NCI-H2196 treated with DMSO at 0.1 percent for 48 hours (cell line): ENCODE data around the gene THBS1.

Source experiments
- DNase-seq: peaks from one replicate; lab custom pipeline; 2025; ENCODE audit not compliant: unreplicated experiment; lab: John Stamatoyannopoulos, UW

Gene THBS1

GRCh38 chr15:39602143-39602542 lies 21.3 kb downstream of the THBS1 start:
- no peak for DNase-seq

GRCh38 chr15:39605146-39605545 lies 24.3 kb downstream of the THBS1 start:
- no peak for DNase-seq

- DNase-seq: no peak
These were observed 27.6 kb downstream of the THBS1 start for GRCh38 chr15:39608185-39609139.

GRCh38 chr15:39609166-39609916 lies 28.5 kb downstream of the THBS1 start:
- DNase-seq: no peak

- no peak for DNase-seq
These were observed 29.8 kb downstream of the THBS1 start for GRCh38 chr15:39610665-39611064.

GRCh38 chr15:39613271-39613670 lies 32.4 kb downstream of the THBS1 start:
- no peak for DNase-seq

- DNase-seq: no peak
These were observed 33.0 kb downstream of the THBS1 start for GRCh38 chr15:39613861-39614260.

- no peak for DNase-seq
These were observed 36.0 kb downstream of the THBS1 start for GRCh38 chr15:39616731-39617455.

GRCh38 chr15:39618063-39618823 lies 37.4 kb downstream of the THBS1 start:
- DNase-seq: no peak

GRCh38 chr15:39621210-39621609 lies 40.3 kb downstream of the THBS1 start:
- DNase-seq: peak; percentile 3

- DNase-seq: no peak
These were observed 41.1 kb downstream of the THBS1 start for GRCh38 chr15:39621976-39622375.

- DNase-seq: no peak
These were observed 42.0 kb downstream of the THBS1 start for GRCh38 chr15:39622660-39623516.

- no peak for DNase-seq
These were observed 42.7 kb downstream of the THBS1 start for GRCh38 chr15:39623529-39623931.

- DNase-seq: no peak
These were observed 43.9 kb downstream of the THBS1 start for GRCh38 chr15:39624806-39625205.

GRCh38 chr15:39625451-39625850 lies 44.6 kb downstream of the THBS1 start:
- DNase-seq: no peak

- no peak for DNase-seq
These were observed 45.0 kb downstream of the THBS1 start for GRCh38 chr15:39625856-39626255.

- no peak for DNase-seq
These were observed 46.7 kb downstream of the THBS1 start for GRCh38 chr15:39627451-39628143.

GRCh38 chr15:39628144-39628508 lies 47.2 kb downstream of the THBS1 start:
- DNase-seq: no peak

- no peak for DNase-seq
These were observed 47.8 kb downstream of the THBS1 start for GRCh38 chr15:39628546-39629257.
